Measurements from ENCODE around the gene TMEM135. TPM values are rescaled to one million over a fixed set of nuclear protein-coding genes. Genes with fewer than 3 reads are reported as not detected.

Gene TMEM135
- total RNA-seq, 2 experiments from 2014 or later: 29.2 to 34.5 TPM

DNA sequence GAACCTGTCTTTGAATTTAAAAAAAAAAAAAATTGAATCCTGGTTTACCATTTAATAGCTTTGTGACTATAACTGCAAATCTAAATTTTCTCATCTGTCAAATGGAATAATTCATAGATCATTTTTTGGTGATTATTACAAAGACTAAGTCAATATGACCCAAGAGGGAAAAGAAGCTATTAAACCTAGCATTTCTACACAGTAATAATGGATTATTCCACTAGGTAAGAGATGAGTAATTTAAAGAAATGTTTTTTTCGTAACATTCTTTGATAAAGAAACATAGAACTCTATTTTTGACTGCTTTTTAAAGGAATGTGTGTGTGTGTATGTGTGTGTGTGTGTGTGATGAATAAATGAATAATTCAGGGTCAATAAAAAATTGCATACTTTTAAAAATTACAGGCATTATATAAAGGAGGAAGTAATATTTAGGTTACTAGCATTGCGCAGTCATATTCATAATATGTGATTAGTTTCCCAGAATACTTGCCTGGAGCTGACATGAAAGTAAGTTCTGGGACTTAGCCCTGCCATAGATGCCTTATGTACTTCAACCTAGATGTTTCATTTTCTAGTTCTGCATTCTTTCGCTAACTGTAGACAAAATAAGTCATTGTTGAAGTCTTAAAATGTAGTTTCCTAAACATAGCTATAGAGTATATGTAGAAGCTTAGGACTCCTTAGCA, 72.9 kb downstream of the TMEM135 start:
- no peak overlapping the region for H3K4me3 Mint-ChIP-seq
- H3K4me1 Mint-ChIP-seq: peaks cover 2% of the 10 kb centered on the region
- POLR2A ChIA-PET: no interaction called here
- DNase-seq (no peak), ATAC-seq (ENCODE audit: low read depth) (no peak)
- H3K9me3 Mint-ChIP-seq: peaks cover 3% of the 10 kb centered on the region
- H3K27me3 Mint-ChIP-seq: no peaks in the 10 kb centered on the region
- H3K27ac Mint-ChIP-seq: no peak overlapping the region
- H3K36me3 Mint-ChIP-seq: peaks cover 22% of the 10 kb centered on the region

DNA sequence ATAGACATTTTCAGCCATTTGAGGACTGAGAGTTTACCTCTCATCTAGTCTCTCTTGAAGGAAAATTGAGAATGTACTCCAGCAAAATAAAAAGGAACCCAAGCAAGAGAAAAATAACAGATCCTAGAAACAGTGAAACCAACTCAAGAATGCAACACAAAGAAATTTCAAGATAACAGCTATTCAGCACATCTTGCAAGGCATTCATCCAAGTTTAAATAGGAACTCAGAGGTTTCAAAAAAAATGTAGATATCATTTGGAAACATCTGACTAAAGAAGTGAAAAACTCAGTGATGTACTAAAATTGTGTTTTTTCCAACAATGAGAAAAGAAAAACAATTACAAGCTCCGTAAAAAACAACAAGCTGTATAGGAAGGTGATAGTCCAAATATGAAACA, 76.4 kb downstream of the TMEM135 start:
- Mint-ChIP-seq H3K4me3 (no peak overlapping the region), H3K27ac (no peak overlapping the region), H3K36me3 (peaks cover 7% of the 10 kb centered on the region), H3K27me3 (no peaks in the 10 kb centered on the region), H3K9me3 (peaks cover 2% of the 10 kb centered on the region), H3K4me1 (no peaks in the 10 kb centered on the region)
- ATAC-seq (ENCODE audit: low read depth) (no peak), DNase-seq (no peak)
- POLR2A ChIA-PET: no interaction called here

DNA sequence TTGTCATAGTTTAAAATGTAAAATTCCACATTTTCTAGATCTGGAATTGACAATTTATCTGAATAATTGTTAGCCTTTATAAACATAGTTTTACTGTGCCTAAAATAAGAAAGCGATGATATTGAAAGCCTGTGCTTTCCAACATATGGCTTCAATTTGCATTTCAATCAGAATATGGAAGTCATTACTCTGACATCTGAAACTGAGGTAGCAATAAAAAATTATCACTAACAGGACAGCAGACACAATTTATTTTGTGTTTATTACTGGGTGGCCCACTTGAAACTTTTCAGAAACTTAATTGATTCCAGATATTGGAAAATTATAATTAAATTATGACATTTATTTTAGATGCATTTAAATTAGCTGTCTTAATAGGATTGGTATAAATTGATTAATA, 78.5 kb downstream of the TMEM135 start:
- H3K4me3 Mint-ChIP-seq: no peak overlapping the region
- no peaks in the 10 kb centered on the region for H3K4me1 Mint-ChIP-seq
- POLR2A ChIA-PET: no interaction called here
- ATAC-seq (ENCODE audit: low read depth) (no peak), DNase-seq (no peak)
- H3K36me3 Mint-ChIP-seq: peaks cover 5% of the 10 kb centered on the region
- H3K9me3 Mint-ChIP-seq: no peaks in the 10 kb centered on the region
- no peaks in the 10 kb centered on the region for H3K27me3 Mint-ChIP-seq
- H3K27ac Mint-ChIP-seq: no peak overlapping the region

DNA sequence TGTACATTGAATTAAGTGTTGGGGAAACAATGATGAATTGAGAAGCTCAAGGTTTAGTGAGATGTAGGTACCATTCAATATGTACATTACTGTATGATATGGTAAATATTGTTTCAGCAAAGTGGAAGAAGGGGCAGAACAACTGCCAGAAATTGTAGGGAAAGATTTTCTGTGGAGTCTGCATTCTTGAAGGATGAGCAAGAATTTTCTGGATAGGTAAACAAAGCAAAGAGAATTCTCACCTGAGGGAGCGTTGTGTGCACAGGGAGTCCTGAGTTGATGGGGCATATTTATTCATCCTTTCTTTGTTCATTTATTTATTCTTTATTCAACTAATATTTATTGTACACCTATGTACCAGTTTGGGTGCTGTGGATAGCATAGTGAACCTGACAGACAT, 83.2 kb downstream of the TMEM135 start:
- Mint-ChIP-seq H3K36me3 (peaks cover 7% of the 10 kb centered on the region), H3K4me3 (no peak overlapping the region), H3K9me3 (no peaks in the 10 kb centered on the region), H3K27me3 (no peaks in the 10 kb centered on the region), H3K4me1 (no peaks in the 10 kb centered on the region), H3K27ac (no peak overlapping the region)
- DNase-seq (no peak), ATAC-seq (ENCODE audit: low read depth) (no peak)
- POLR2A ChIA-PET: interaction anchor here (0.6 kb wide), 1 partner anchor 132 kb away, joined by 4 read pairs; no protein-coding TSS in a partner anchor

DNA sequence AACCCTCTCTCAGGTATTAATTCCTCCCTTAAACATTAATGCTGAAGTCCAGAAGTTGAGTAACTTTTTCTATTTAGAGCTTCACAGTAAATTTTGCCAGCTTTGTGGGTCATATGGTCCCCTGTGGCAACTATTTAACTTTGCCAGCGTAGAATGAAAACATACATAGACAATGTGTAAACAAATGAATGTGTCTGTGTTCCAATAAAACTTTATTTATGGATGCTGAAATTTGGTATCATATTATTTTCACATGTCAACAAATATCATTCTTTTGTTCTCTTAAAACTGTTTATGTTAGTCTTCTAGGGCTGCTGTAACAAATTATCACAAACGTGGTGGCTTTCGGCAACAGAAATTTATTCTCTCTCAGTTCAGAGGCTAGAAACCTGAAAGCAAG, 85.1 kb downstream of the TMEM135 start:
- no peak for DNase-seq
- no peaks in the 10 kb centered on the region for H3K27me3 Mint-ChIP-seq
- POLR2A ChIA-PET: no interaction called here
- H3K9me3 Mint-ChIP-seq: no peaks in the 10 kb centered on the region
- ATAC-seq (ENCODE audit: low read depth): no peak
- no peak overlapping the region for H3K4me3 Mint-ChIP-seq
- no peaks in the 10 kb centered on the region for H3K4me1 Mint-ChIP-seq
- H3K36me3 Mint-ChIP-seq: peaks cover 3% of the 10 kb centered on the region
- H3K27ac Mint-ChIP-seq: no peak overlapping the region

DNA sequence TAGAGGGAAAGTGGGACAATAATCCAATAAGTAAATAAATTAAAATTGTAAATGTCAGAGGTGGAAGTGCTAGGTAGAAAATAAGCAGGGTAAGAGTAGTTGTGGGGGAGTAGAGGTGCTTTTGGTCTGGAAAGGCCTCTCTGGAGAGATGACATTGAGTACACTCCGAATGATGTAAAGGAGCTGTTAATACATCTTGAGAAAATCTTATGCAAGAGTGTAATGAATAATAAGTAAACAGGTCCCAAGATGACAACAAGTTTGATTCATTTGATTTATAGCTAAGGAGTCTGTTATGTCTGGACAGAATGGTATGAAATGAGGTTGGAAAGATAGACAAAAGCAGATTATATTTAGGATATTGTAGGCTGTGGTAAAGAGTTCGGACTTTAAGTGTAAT, 87.5 kb downstream of the TMEM135 start:
- H3K36me3 Mint-ChIP-seq: peaks cover 1% of the 10 kb centered on the region
- H3K4me1 Mint-ChIP-seq: no peaks in the 10 kb centered on the region
- no peak overlapping the region for H3K27ac Mint-ChIP-seq
- ATAC-seq (ENCODE audit: low read depth) (no peak), DNase-seq (no peak)
- H3K9me3 Mint-ChIP-seq: no peaks in the 10 kb centered on the region
- no peak overlapping the region for H3K4me3 Mint-ChIP-seq
- no peaks in the 10 kb centered on the region for H3K27me3 Mint-ChIP-seq
- POLR2A ChIA-PET: no interaction called here

DNA sequence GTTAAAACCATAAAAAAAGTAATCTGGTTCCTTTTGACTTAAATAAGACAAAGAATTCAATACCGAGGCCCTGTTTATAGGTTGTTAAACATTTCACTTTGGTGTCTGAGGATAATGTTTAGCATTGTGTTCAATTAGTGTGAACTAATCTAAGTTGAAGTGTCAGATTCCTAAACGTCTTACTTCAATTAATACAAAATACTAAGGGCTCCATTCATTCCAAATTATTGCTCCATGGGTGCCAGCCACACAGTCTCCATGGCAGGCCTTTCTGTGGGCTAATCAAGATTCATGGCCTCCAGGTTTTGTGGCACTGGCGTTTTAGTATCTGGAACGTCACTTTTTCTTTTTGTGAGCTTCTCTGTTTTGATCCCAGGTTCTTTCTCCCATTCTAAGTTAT, 89.4 kb downstream of the TMEM135 start:
- no peaks in the 10 kb centered on the region for H3K4me1 Mint-ChIP-seq
- H3K9me3 Mint-ChIP-seq: no peaks in the 10 kb centered on the region
- ATAC-seq (ENCODE audit: low read depth): no peak
- no peaks in the 10 kb centered on the region for H3K36me3 Mint-ChIP-seq
- no peaks in the 10 kb centered on the region for H3K27me3 Mint-ChIP-seq
- H3K27ac Mint-ChIP-seq: no peak overlapping the region
- POLR2A ChIA-PET: no interaction called here
- no peak for DNase-seq
- H3K4me3 Mint-ChIP-seq: no peak overlapping the region

DNA sequence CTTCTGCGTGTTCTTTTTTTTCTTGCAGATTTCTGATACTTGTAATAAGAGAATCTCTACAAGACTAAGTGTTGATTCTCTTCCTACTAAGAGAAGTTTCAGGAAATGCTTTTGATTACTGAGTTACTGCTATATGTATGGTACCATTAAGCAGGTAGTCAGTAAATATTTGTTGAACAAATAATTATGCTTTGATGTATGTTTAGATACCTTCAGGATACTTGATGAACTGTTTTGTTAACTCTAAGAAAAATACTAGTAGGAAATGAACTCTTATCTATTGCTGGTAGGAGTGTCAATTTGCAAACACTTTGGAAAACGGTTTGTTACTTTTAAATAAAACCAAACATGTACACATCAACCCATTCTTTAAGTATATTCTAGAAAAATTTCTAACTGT, 90.6 kb downstream of the TMEM135 start:
- no peaks in the 10 kb centered on the region for H3K27me3 Mint-ChIP-seq

DNA sequence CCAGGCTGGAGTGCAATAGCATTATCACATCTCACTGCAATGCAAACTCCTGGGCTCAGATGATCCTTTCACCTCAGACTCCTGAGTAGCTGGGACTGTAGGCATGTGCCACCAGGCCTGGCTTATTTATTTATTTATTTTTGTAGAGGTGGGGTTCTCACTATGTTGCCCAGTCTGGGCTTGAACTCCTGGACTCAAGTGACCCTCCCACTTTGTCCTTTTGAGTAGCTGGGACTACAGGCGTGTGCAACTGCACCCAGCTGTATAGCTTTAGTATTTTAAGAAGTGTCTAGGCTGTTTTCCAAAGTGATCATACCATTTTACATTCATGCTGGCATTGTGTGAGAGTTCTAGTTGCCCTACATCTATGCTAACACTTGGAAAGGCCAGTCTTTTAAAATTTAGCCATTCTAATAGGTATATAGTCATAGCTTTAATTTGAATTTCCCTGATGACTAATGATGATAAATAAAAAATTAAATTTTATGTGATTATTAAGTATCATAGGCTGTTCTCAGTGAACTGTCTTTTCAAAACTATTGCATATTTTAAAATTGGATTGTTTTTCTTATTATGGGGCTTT, 96.9 kb downstream of the TMEM135 start:
- ATAC-seq (ENCODE audit: low read depth) (no peak), DNase-seq (no peak)
- Mint-ChIP-seq H3K36me3 (peaks cover 3% of the 10 kb centered on the region), H3K9me3 (peaks cover 1% of the 10 kb centered on the region), H3K4me1 (no peaks in the 10 kb centered on the region), H3K4me3 (no peak overlapping the region), H3K27ac (no peak overlapping the region), H3K27me3 (no peaks in the 10 kb centered on the region)
- POLR2A ChIA-PET: no interaction called here

More for the DNA sequence above, 90.6 kb downstream of the TMEM135 start:
- no peak overlapping the region for H3K27ac Mint-ChIP-seq
- no peak for ATAC-seq (ENCODE audit: low read depth)
- no peak overlapping the region for H3K4me3 Mint-ChIP-seq
- no peaks in the 10 kb centered on the region for H3K4me1 Mint-ChIP-seq
- no peaks in the 10 kb centered on the region for H3K36me3 Mint-ChIP-seq
- H3K9me3 Mint-ChIP-seq: no peaks in the 10 kb centered on the region
- no peak for DNase-seq
- POLR2A ChIA-PET: no interaction called here

DNA sequence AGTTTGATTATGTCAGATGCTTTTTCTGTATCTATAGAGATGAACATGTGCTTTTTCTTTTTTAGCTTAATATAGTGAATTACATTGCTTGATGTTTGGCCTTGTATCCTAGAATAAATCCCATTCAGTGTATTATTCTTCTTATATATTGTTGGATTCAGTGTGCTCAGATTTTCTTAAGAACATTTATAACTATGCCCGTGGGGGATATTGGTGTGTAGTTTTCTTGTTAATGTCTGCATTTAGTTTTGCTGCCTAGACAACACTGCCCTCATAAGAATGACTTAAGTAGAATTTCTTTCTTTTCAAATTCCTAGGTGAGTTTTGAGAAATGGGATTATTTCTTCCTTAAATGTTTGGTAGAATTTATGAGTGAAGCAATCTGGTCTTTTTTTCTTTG, 98.5 kb downstream of the TMEM135 start:
- ATAC-seq (ENCODE audit: low read depth) (no peak), DNase-seq (no peak)
- H3K27me3 Mint-ChIP-seq: no peaks in the 10 kb centered on the region
- no peak overlapping the region for H3K4me3 Mint-ChIP-seq
- H3K9me3 Mint-ChIP-seq: peaks cover 3% of the 10 kb centered on the region
- no peaks in the 10 kb centered on the region for H3K4me1 Mint-ChIP-seq
- POLR2A ChIA-PET: no interaction called here
- peaks cover 8% of the 10 kb centered on the region for H3K36me3 Mint-ChIP-seq
- H3K27ac Mint-ChIP-seq: no peak overlapping the region

DNA sequence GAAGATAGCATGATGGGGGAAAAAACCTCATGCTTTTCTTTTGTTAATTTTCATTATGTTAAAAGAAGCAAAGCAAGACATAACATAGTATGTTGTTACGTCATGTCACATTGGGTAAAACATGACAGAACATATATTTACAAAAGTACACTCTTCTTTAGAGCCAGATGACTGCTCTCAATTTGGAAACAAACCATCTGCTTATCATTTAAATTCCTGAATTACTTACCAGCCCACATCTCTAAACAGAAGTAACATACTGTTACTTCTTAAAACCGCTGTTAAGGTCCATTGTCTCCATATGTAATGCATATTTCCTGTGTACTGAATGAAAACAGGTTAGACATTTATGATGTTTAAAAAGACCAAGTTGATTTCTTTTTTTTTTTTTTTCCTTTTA, 100.0 kb downstream of the TMEM135 start:
- Mint-ChIP-seq H3K27ac (no peak overlapping the region), H3K36me3 (peaks cover 8% of the 10 kb centered on the region), H3K27me3 (no peaks in the 10 kb centered on the region), H3K9me3 (peaks cover 3% of the 10 kb centered on the region), H3K4me1 (no peaks in the 10 kb centered on the region), H3K4me3 (no peak overlapping the region)
- POLR2A ChIA-PET: no interaction called here
- DNase-seq (no peak), ATAC-seq (ENCODE audit: low read depth) (no peak)

DNA sequence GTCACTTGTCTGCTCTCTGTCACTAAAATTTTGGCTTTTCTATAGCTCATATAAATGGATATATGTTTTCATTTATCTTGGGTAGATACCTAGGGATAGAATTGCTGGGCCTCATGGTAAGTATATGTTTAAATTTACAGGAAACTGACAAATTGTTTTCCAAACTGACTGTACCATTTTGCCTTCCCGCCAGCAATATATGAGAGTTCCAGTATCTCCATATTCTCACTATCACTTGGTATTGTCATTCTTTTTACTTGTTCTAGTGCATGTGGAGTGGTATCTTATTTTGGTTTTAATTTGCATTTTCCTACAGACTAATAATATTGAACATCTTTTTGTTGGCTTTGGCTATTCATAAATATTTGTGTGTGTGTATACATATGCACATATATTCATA, 101.7 kb downstream of the TMEM135 start:
- DNase-seq (no peak), ATAC-seq (ENCODE audit: low read depth) (no peak)
- Mint-ChIP-seq H3K4me1 (peaks cover 2% of the 10 kb centered on the region), H3K9me3 (peaks cover 3% of the 10 kb centered on the region), H3K4me3 (no peak overlapping the region), H3K27ac (no peak overlapping the region), H3K27me3 (no peaks in the 10 kb centered on the region), H3K36me3 (peaks cover 8% of the 10 kb centered on the region)
- POLR2A ChIA-PET: no interaction called here

DNA sequence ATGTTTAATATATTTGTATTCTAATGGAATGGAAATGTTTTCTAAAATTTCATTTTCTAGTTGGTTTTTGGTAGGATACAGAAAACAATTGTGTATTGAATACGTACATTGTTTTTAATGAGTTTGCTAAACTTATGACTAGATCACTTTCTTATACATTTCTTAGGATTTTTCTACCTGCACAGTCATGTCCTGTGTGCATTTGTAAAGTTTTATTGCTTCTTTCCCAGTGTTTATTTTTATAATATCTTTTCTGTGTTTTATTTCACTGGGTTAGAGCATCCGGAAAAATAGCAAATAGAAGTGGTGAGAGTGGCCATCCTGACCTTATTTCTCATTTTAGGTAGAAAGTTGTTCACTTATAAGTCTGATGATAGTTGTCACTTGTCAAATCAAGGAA, 103.6 kb downstream of the TMEM135 start:
- DNase-seq: no peak
- ATAC-seq (ENCODE audit: low read depth): no peak
- no peak overlapping the region for H3K27ac Mint-ChIP-seq
- POLR2A ChIA-PET: no interaction called here
- peaks cover 3% of the 10 kb centered on the region for H3K9me3 Mint-ChIP-seq
- peaks cover 12% of the 10 kb centered on the region for H3K36me3 Mint-ChIP-seq
- no peaks in the 10 kb centered on the region for H3K27me3 Mint-ChIP-seq
- peaks cover 6% of the 10 kb centered on the region for H3K4me1 Mint-ChIP-seq
- H3K4me3 Mint-ChIP-seq: no peak overlapping the region

DNA sequence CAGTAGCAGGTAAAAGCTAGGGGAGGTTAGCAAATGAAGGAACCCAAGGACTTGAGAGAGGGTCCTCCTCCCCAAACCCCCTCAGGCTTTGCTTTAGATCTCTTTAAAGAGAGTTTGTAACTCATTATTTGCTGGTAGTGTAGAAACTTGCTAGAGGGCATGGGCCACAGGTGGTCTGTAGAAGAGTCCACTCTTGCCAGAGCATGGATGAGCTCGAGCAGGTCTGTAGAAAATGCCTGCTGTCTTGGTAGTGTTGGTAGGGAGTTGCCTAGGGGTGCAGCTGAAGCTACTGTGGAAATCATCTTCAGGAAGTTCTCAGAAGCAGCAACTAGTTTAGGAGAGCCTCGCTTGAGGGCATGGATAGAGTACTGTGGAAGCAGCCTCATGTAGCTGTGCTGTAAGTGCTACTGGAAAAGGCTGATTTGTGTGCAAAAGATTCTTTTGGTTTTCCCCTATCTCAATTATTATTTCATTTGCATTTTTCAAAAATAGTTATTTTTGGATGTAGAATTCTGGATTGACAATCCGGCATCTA, 104.3 kb downstream of the TMEM135 start:
- Mint-ChIP-seq H3K9me3 (peaks cover 3% of the 10 kb centered on the region), H3K4me3 (no peak overlapping the region), H3K27ac (no peak overlapping the region), H3K4me1 (peaks cover 6% of the 10 kb centered on the region), H3K27me3 (no peaks in the 10 kb centered on the region), H3K36me3 (peaks cover 12% of the 10 kb centered on the region)
- POLR2A ChIA-PET: no interaction called here
- DNase-seq (no peak), ATAC-seq (ENCODE audit: low read depth) (no peak)
